Measurements from ENCODE around the gene ZNF766.
"Not testable (repeated sequence)": the region's sequence is repeated elsewhere in the genome, so short reads cannot be mapped to it uniquely, and the experiment has no call there.

The ZNF766 gene

DNA sequence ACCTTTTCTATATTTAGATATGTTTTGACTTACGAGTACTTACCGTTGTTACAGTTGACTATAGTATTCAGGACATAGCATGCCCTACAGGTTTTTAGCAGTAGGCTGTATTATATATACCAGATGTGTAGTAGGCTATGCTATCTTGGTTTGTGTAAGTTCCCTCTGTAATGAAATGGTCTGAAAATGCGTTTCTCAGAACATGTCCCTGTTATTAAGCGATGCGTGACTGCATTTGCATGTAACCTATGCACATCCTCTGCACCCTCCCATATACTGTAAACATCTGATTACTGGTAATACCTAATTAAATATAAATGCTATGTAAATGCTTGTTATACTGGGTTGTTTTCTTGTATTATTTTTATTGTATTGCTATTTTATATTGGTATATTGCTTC is 6.6 kb downstream of the ZNF766 start:
- DNase-seq (ENCODE audit: low read depth in 2 of 2): no peak

- no peak for DNase-seq (ENCODE audit: low read depth in 2 of 2)
These were observed 8.1 kb downstream of the ZNF766 start for GRCh38 chr19:52277471-52277870.

- DNase-seq (ENCODE audit: low read depth in 2 of 2): no peak
These were observed 16.9 kb downstream of the ZNF766 start for GRCh38 chr19:52286256-52286655.

- no peak for DNase-seq (ENCODE audit: low read depth in 2 of 2)
These were observed 22.4 kb downstream of the ZNF766 start for GRCh38 chr19:52291781-52292180.

- not testable (repeated sequence) for DNase-seq (ENCODE audit: low read depth in 2 of 2)
These were observed 23.6 kb downstream of the ZNF766 start for GRCh38 chr19:52292946-52293345.

GRCh38 chr19:52296400-52296772 is 27.0 kb downstream of the ZNF766 start:
- DNase-seq (ENCODE audit: low read depth in 2 of 2): no peak

- peak; percentile 49 to 66 for DNase-seq (ENCODE audit: low read depth in 2 of 2)
These were observed 27.6 kb downstream of the ZNF766 start, which contains the start of gene ZNF480 for GRCh38 chr19:52296773-52297600. ZNF480 (plus strand) TSS chr19:52297169; CDS start chr19:52300413, 3,244 bp downstream.

DNA sequence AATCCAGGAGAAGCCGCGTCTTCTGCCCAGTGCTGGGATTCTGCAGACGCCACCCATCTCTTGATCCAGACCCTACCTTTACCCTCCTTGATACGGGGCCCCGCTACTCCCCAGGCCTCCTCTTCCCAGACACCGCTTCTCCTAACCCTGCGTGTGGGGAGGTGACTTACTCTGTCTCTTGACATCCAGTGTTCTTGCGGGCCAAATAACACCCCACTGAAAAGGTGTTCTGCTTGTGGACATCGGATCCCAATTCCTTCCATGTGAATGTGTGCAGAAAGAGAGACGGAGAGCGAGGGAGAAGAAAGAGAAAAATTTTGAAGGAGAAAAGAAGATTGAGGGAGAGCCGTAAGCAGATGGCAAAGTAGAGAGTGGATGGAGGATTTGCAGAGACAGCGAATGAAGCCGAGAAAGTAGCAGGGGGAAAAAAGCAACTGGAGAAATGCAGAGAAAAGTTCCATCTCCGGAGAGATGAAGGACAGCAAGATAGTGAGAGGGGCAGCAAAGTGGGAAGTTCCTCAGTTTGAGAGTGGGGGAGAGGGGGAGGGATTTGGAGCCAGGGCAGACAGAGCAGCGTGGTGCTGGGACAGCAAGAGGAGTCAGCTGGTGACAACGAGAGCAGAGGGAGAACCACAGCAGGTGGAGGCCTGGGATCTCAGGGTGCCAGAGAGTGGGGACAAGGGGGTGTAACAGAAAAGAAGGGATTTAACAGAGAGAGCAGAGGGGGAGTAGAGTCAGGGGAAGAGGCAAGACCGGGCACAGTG is 28.4 kb downstream of the ZNF766 start:
- no peak for DNase-seq (ENCODE audit: low read depth in 2 of 2)

- DNase-seq (ENCODE audit: low read depth in 2 of 2): no peak
These were observed 37.9 kb downstream of the ZNF766 start for GRCh38 chr19:52307275-52307674.

GRCh38 chr19:52322429-52322828 is 53.0 kb downstream of the ZNF766 start:
- DNase-seq (ENCODE audit: low read depth in 2 of 2): no peak

- no peak for DNase-seq (ENCODE audit: low read depth in 2 of 2)
These were observed 62.4 kb downstream of the ZNF766 start for GRCh38 chr19:52331757-52332156.

GRCh38 chr19:52335768-52336116 is 66.4 kb downstream of the ZNF766 start:
- no peak for DNase-seq (ENCODE audit: low read depth in 2 of 2)

GRCh38 chr19:52336117-52336790 is 66.9 kb downstream of the ZNF766 start, which contains the start of gene ZNF610:
ZNF610 (plus strand) TSS chr19:52336243; CDS start chr19:52349173, 12,930 bp downstream.
- peak; percentile 79 to 81 for DNase-seq (ENCODE audit: low read depth in 2 of 2)

DNA sequence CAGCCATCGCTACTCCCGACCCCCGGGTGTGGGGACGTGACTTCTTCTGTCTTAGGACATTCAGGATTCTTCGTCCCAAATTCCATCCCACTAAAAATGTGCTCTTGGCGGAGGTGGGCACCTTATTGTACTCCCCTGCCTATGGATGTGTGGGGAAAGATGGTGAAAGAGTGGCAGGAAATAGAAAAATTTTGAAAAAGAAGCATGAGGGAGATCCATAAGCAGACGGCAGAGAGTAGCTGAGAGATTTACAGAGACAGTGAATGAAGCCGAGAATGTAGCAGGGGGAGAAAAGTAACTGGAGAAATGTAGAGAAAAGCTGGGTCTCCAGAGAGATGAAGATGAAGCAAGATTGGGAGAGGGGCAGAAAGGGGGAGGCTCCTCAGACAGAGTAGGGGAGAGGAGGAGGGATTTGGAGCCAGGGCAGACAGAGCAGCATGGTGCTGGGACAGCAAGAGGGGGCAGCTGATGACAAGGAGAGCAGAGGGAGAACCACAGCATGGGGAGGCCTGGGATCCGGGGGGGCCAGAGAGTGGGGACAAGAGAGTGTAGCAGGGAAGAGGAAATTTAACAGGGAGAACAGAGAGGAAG is 67.5 kb downstream of the ZNF766 start:
- no peak for DNase-seq (ENCODE audit: low read depth in 2 of 2)

- not testable (repeated sequence) for DNase-seq (ENCODE audit: low read depth in 2 of 2)
These were observed 69.6 kb downstream of the ZNF766 start for GRCh38 chr19:52339022-52339421.

DNA sequence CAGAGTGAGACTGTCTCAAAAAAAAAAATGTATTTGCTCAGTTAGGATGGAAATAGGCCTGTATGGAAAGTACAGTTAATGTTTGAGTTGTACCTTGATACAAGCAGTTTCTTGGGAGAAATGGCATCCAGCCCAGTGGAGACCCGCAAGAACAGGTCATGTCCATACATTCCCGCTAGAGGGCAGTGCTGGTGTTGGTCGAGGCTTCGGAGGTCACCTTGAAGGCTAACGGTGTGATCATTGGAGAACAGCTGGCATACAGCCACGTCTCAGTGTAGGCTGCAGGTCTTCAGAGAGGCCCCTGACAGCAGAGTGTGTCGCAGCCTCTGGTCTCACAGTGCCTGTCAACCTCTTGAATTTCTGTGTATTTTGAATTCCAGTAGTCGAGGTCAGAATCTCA is 74.2 kb downstream of the ZNF766 start:
- peak in 1 of 2 donors; percentile 7 for DNase-seq (ENCODE audit: low read depth in 2 of 2)

DNA sequence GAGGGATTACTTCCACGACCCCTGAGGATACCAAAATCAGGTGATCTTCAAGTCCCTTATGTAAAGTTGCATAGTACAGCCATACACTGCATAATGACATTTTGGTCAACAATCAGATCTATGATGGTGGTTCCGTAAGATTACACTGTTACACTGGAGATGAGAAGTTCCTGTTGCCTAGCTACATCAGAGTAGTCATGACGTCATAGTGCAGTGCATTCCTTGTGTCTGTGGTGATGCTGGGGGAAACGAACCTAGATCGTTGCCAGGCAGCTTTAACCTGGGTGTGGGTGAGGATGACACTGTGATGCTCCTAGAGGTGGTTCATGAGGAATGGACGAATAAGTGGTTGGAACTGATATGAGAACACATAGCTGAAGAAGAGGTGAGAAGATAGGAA is 75.8 kb downstream of the ZNF766 start:
- no peak for DNase-seq (ENCODE audit: low read depth in 2 of 2)
